GM19099 (cell line): Measurements from ENCODE around the gene GALNT10.

Experiments
- POLR2A ChIP-seq: IDR thresholded peaks from 3 replicates; pipeline ENCODE4 v1.6.1; 2011; ENCODE audit warnings: low read depth; ENCODE audit not compliant: insufficient read length; ENCODE audit errors: extremely low read depth

GALNT10 gene

GRCh38 chr5:154190595-154191304, at the start of gene GALNT10:
Gene GALNT10 (plus strand): TSS chr5:154190733. CDS start chr5:154190867, 134 bp downstream.
- TF ChIP-seq POLR2A: peak; percentile 84

GRCh38 chr5:154141745-154142221, 48.8 kb upstream of the GALNT10 start:
- no peak for TF ChIP-seq POLR2A

- no peak for TF ChIP-seq POLR2A
Measured at GRCh38 chr5:154143211-154143641, 47.3 kb upstream of the GALNT10 start.

- TF ChIP-seq POLR2A: no peak
Measured at GRCh38 chr5:154145268-154145667, 45.3 kb upstream of the GALNT10 start.

GRCh38 chr5:154146409-154146808, 44.1 kb upstream of the GALNT10 start:
- no peak for TF ChIP-seq POLR2A

- TF ChIP-seq POLR2A: no peak
Measured at GRCh38 chr5:154147666-154148065, 42.9 kb upstream of the GALNT10 start.

GRCh38 chr5:154157483-154158378, 32.8 kb upstream of the GALNT10 start:
- TF ChIP-seq POLR2A: no peak

GRCh38 chr5:154158379-154158737, 32.2 kb upstream of the GALNT10 start:
- TF ChIP-seq POLR2A: no peak

GRCh38 chr5:154159343-154159742, 31.2 kb upstream of the GALNT10 start:
- TF ChIP-seq POLR2A: no peak

GRCh38 chr5:154162539-154163151, 27.9 kb upstream of the GALNT10 start:
- TF ChIP-seq POLR2A: no peak

- TF ChIP-seq POLR2A: no peak
Measured at GRCh38 chr5:154163327-154164248, 26.9 kb upstream of the GALNT10 start.

- TF ChIP-seq POLR2A: no peak
Measured at GRCh38 chr5:154164249-154164581, 26.3 kb upstream of the GALNT10 start.

GRCh38 chr5:154165886-154166285, 24.6 kb upstream of the GALNT10 start:
- no peak for TF ChIP-seq POLR2A
